SK-N-SH (cell line): Measurements from ENCODE around the gene RNF39.

ENCODE experiments used
- CTCF ChIP-seq: fragments of 200-600 bp; sonication (generic); IDR thresholded peaks from 2 replicates; pipeline ENCODE4 v1.6.1; 2017; ENCODE audit warnings: antibody characterized with exemption, mild to moderate bottlenecking, moderate library complexity
- EP300 ChIP-seq, 2 experiments: IDR thresholded peaks; 2 replicates each; pipeline versions ENCODE4 v1.4.0 to v1.6.1; 2012; ENCODE audit warnings: borderline replicate concordance in 1 of 2, low read depth in 1 of 2, low read length in 1 of 2
- EZH2phosphoT487 ChIP-seq: fragments of 200-600 bp; sonication (generic); IDR thresholded peaks from 2 replicates; pipeline ENCODE4 v1.6.1; 2017; ENCODE audit warnings: low read depth, mixed run types, mild to moderate bottlenecking, antibody characterized with exemption, moderate library complexity, borderline replicate concordance
- GABPA ChIP-seq: IDR thresholded peaks from 2 replicates; pipeline ENCODE4 v1.4.0; 2012; ENCODE audit warnings: low read depth, mild to moderate bottlenecking
- GATA2 ChIP-seq: sonication (generic); formaldehyde crosslinking; IDR thresholded peaks from 2 replicates; pipeline ENCODE4 v1.5.0; 2020; ENCODE audit warnings: mild to moderate bottlenecking, missing genetic modification reagents
- NRF1 ChIP-seq: IDR thresholded peaks from 2 replicates; pipeline ENCODE4 v1.6.1; 2012; ENCODE audit warnings: low read depth, mild to moderate bottlenecking, low read length
- POLR2AphosphoS5 ChIP-seq: IDR thresholded peaks from 2 replicates; pipeline ENCODE4 v1.6.1; 2012; ENCODE audit warnings: low read depth, low read length
- RAD21 ChIP-seq: IDR thresholded peaks from 2 replicates; pipeline ENCODE4 v1.6.1; 2012; ENCODE audit warnings: mild to moderate bottlenecking, low read length
- REST ChIP-seq: IDR thresholded peaks from 2 replicates; pipeline ENCODE4 v1.6.1; 2012; ENCODE audit warnings: mild to moderate bottlenecking, low read depth, low read length, moderate library complexity
- RFX5 ChIP-seq: IDR thresholded peaks from 2 replicates; pipeline ENCODE4 v1.6.1; 2012; ENCODE audit warnings: mild to moderate bottlenecking, improper control_type of control experiment, low read length
- RXRA ChIP-seq: IDR thresholded peaks from 2 replicates; pipeline ENCODE4 v1.4.0; 2012; ENCODE audit warnings: low read depth, mild to moderate bottlenecking, borderline replicate concordance
- TAF1 ChIP-seq: IDR thresholded peaks from 2 replicates; pipeline ENCODE4 v1.6.1; 2012; ENCODE audit warnings: low read depth, mild to moderate bottlenecking, low read length, moderate library complexity, borderline replicate concordance
- TF ChIP-seq, protein P1 (sequence below): IDR thresholded peaks from 2 replicates; pipeline ENCODE4 v1.4.0; 2012; ENCODE audit warnings: low read depth, borderline replicate concordance
- TF ChIP-seq, protein P2 (sequence below): IDR thresholded peaks from 2 replicates; pipeline ENCODE4 v1.4.0; 2012; ENCODE audit warnings: low read depth

DNA sequence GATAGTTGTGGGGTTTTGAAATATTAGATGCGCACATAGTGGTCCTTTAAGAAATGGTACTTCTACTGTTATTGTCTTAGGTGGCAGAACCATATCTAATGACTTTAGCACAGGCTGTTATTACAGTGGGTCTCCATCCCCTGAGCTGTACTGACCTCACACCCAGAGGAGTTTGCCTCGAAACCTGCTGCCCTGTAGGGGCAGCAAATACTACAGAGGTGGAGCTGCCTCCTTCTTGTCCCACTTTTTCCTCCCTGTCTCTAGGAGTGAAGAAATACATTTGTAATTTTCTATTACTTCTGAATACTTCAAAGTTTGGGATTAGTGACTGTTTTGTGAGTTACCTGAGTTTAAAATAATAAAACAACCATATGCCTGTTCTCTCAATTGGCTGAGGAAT lies 29.1 kb upstream of the RNF39 start:
- TF ChIP-seq RAD21 (no peak), CTCF (no peak), NRF1 (no peak), EP300 (IDR thresholded peaks at IDR 0.05; ENCODE audit: borderline replicate concordance in 1 of 2, low read depth in 1 of 2, low read length in 1 of 2) (no peak), TAF1 (no peak), GABPA (no peak), RXRA (no peak), EZH2phosphoT487 (no peak), GATA2 (CRISPR knock-in tag) (no peak), RFX5 (no peak), REST (no peak), POLR2AphosphoS5 (no peak)
- TF ChIP-seq, protein P1, sequence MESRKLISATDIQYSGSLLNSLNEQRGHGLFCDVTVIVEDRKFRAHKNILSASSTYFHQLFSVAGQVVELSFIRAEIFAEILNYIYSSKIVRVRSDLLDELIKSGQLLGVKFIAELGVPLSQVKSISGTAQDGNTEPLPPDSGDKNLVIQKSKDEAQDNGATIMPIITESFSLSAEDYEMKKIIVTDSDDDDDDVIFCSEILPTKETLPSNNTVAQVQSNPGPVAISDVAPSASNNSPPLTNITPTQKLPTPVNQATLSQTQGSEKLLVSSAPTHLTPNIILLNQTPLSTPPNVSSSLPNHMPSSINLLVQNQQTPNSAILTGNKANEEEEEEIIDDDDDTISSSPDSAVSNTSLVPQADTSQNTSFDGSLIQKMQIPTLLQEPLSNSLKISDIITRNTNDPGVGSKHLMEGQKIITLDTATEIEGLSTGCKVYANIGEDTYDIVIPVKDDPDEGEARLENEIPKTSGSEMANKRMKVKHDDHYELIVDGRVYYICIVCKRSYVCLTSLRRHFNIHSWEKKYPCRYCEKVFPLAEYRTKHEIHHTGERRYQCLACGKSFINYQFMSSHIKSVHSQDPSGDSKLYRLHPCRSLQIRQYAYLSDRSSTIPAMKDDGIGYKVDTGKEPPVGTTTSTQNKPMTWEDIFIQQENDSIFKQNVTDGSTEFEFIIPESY, result no peak
- TF ChIP-seq, protein P2, sequence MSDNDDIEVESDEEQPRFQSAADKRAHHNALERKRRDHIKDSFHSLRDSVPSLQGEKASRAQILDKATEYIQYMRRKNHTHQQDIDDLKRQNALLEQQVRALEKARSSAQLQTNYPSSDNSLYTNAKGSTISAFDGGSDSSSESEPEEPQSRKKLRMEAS, result no peak
